HepG2 (cell line): ENCODE measurements around the gene SKIL. TPM values are rescaled to one million over a fixed set of nuclear protein-coding genes. Genes with fewer than 3 reads are reported as not detected.

Source experiments
- CBFB ChIP-seq: sonication (generic); formaldehyde crosslinking; IDR thresholded peaks from 2 replicates; pipeline ENCODE4 v1.4.0; 2020; ENCODE audit warnings: missing genetic modification reagents
- CCAR2 ChIP-seq: fragments of 200-400 bp; formaldehyde crosslinking; optimal IDR thresholded peaks from 2 replicates; pipeline ENCODE3; 2018; ENCODE audit warnings: low read depth, mild to moderate bottlenecking, low read length, moderate library complexity
- ISX ChIP-seq: sonication (generic); formaldehyde crosslinking; conservative IDR thresholded peaks from 2 replicates; pipeline ENCODE4 v1.5.0; 2020; ENCODE audit warnings: missing genetic modification reagents
- MXI1 ChIP-seq: IDR thresholded peaks from 3 replicates; pipeline ENCODE4 v1.6.1; 2012; ENCODE audit warnings: low read depth, low read length, inconsistent platforms, borderline replicate concordance
- SP5 ChIP-seq: IDR thresholded peaks from 2 replicates; pipeline ENCODE4 v1.6.1; 2016; ENCODE audit warnings: low read depth, borderline replicate concordance
- TEAD2 ChIP-seq: sonication (generic); formaldehyde crosslinking; IDR thresholded peaks from 2 replicates; pipeline ENCODE4 v1.9.0; 2021; ENCODE audit warnings: missing genetic modification reagents
- ZNF20 ChIP-seq: sonication (generic); formaldehyde crosslinking; IDR thresholded peaks from 2 replicates; pipeline ENCODE4 v1.4.0; 2020; ENCODE audit warnings: mild to moderate bottlenecking, moderate library complexity, missing genetic modification reagents
- ZNF337 ChIP-seq: sonication (generic); formaldehyde crosslinking; IDR thresholded peaks from 2 replicates; pipeline ENCODE4 v1.5.1; 2020; ENCODE audit warnings: missing genetic modification reagents, low read depth, mild to moderate bottlenecking, borderline replicate concordance
- ZNF570 ChIP-seq: sonication (generic); formaldehyde crosslinking; IDR thresholded peaks from 2 replicates; pipeline ENCODE4 v1.4.0; 2020; ENCODE audit warnings: mild to moderate bottlenecking, missing genetic modification reagents, borderline replicate concordance
- ZNF629 ChIP-seq: sonication (generic); formaldehyde crosslinking; conservative IDR thresholded peaks from 2 replicates; pipeline ENCODE4 v1.5.0; 2020; ENCODE audit warnings: missing genetic modification reagents
- polyA plus RNA-seq, 8 experiments: library from polyadenylated mRNA; depleted of rRNA in 3 of 8; stranded (reverse) in 7 of 8; unstranded in 1 of 8; fragments of >200 nt; fragmentation: Illumina TruSeq in 4 of 8; extraction: Trizol in 4 of 8; gene quantifications; 2 replicates each; pipeline versions ENCODE4 v1.2.1 to v1.2.3, GENCODE V29; 2011 to 2016; ENCODE audit warnings: low read depth in 4 of 8, missing spikeins in 1 of 8, mixed read lengths in 1 of 8; ENCODE audit not compliant: insufficient read depth in 1 of 8
- total RNA-seq, 5 experiments: library from RNA; depleted of rRNA; stranded (reverse); fragments of >200 nt; fragmentation: Illumina TruSeq; extraction: Trizol; gene quantifications; 2 replicates each; pipeline ENCODE4 v1.2.3, GENCODE V29; 2016; ENCODE audit warnings: low read depth in 1 of 5
- TF ChIP-seq, protein P1 (sequence below): sonication (generic); formaldehyde crosslinking; IDR thresholded peaks from 2 replicates; pipeline ENCODE4 v1.4.0; 2020; ENCODE audit warnings: missing genetic modification reagents, borderline replicate concordance
- TF ChIP-seq, protein P2 (sequence below): sonication (generic); formaldehyde crosslinking; IDR thresholded peaks from 2 replicates; pipeline ENCODE4 v1.5.0; 2020; ENCODE audit warnings: missing genetic modification reagents
- TF ChIP-seq, protein P3 (sequence below): sonication (generic); formaldehyde crosslinking; IDR thresholded peaks from 2 replicates; pipeline ENCODE4 v1.8.0; 2022; ENCODE audit warnings: missing genetic modification reagents, mild to moderate bottlenecking, borderline replicate concordance
- TF ChIP-seq, protein P4 (sequence below): sonication (generic); formaldehyde crosslinking; IDR thresholded peaks from 2 replicates; pipeline ENCODE4 v1.8.0; 2022; ENCODE audit warnings: mild to moderate bottlenecking, missing genetic modification reagents; ENCODE audit not compliant: insufficient replicate concordance
- TF ChIP-seq, protein P5 (sequence below): sonication (generic); formaldehyde crosslinking; IDR thresholded peaks from 2 replicates; pipeline ENCODE4 v1.5.1; 2020; ENCODE audit warnings: mild to moderate bottlenecking, missing genetic modification reagents, moderate library complexity

Gene SKIL
- total and polyA plus RNA-seq, 2 of the 13 experiments (the other 11 are each of a cell fraction or from before 2014, with no cell fraction given): 5.2 to 20.7 TPM

DNA sequence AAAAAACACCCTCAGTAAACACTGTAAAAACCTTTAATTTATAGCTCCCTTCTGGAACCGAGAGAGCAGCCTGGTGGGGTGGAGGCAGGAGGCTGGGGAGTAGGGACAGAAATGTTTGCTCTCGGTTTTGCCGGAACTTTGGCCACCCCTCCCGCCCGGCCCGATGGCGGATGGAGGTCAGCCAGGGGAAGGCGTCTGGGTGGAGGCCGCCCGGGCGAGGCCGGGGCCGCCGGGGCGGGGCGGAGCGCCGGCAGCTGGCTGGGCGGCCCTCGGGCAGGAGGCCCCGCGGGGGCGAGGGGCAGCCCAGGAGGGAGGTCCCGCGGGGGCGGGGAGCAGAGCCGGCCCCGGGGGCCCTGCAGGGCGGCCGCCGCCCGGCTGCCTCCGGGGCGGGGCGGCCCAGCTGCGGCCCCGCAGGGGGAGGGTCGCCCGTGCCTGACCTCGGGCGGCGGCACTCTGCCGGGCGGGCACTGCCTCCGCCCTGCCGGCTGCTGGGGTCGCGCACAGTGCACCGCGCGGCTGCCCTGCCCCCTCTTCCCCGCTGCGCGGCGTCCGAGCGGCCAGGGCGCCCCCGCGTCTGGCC lies 829 bp upstream of the SKIL start (continued):
- TF ChIP-seq ZNF337 (CRISPR knock-in tag): no peak
- no peak for TF ChIP-seq ZNF570
- TF ChIP-seq, protein P1, sequence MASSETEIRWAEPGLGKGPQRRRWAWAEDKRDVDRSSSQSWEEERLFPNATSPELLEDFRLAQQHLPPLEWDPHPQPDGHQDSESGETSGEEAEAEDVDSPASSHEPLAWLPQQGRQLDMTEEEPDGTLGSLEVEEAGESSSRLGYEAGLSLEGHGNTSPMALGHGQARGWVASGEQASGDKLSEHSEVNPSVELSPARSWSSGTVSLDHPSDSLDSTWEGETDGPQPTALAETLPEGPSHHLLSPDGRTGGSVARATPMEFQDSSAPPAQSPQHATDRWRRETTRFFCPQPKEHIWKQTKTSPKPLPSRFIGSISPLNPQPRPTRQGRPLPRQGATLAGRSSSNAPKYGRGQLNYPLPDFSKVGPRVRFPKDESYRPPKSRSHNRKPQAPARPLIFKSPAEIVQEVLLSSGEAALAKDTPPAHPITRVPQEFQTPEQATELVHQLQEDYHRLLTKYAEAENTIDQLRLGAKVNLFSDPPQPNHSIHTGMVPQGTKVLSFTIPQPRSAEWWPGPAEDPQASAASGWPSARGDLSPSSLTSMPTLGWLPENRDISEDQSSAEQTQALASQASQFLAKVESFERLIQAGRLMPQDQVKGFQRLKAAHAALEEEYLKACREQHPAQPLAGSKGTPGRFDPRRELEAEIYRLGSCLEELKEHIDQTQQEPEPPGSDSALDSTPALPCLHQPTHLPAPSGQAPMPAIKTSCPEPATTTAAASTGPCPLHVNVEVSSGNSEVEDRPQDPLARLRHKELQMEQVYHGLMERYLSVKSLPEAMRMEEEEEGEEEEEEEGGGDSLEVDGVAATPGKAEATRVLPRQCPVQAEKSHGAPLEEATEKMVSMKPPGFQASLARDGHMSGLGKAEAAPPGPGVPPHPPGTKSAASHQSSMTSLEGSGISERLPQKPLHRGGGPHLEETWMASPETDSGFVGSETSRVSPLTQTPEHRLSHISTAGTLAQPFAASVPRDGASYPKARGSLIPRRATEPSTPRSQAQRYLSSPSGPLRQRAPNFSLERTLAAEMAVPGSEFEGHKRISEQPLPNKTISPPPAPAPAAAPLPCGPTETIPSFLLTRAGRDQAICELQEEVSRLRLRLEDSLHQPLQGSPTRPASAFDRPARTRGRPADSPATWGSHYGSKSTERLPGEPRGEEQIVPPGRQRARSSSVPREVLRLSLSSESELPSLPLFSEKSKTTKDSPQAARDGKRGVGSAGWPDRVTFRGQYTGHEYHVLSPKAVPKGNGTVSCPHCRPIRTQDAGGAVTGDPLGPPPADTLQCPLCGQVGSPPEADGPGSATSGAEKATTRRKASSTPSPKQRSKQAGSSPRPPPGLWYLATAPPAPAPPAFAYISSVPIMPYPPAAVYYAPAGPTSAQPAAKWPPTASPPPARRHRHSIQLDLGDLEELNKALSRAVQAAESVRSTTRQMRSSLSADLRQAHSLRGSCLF: no peak
- TF ChIP-seq, protein P2, sequence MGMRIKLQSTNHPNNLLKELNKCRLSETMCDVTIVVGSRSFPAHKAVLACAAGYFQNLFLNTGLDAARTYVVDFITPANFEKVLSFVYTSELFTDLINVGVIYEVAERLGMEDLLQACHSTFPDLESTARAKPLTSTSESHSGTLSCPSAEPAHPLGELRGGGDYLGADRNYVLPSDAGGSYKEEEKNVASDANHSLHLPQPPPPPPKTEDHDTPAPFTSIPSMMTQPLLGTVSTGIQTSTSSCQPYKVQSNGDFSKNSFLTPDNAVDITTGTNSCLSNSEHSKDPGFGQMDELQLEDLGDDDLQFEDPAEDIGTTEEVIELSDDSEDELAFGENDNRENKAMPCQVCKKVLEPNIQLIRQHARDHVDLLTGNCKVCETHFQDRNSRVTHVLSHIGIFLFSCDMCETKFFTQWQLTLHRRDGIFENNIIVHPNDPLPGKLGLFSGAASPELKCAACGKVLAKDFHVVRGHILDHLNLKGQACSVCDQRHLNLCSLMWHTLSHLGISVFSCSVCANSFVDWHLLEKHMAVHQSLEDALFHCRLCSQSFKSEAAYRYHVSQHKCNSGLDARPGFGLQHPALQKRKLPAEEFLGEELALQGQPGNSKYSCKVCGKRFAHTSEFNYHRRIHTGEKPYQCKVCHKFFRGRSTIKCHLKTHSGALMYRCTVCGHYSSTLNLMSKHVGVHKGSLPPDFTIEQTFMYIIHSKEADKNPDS (CRISPR knock-in tag): no peak
- no peak for TF ChIP-seq TEAD2 (CRISPR knock-in tag)
- TF ChIP-seq ZNF629: no peak
- TF ChIP-seq, protein P3, sequence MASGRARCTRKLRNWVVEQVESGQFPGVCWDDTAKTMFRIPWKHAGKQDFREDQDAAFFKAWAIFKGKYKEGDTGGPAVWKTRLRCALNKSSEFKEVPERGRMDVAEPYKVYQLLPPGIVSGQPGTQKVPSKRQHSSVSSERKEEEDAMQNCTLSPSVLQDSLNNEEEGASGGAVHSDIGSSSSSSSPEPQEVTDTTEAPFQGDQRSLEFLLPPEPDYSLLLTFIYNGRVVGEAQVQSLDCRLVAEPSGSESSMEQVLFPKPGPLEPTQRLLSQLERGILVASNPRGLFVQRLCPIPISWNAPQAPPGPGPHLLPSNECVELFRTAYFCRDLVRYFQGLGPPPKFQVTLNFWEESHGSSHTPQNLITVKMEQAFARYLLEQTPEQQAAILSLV (CRISPR knock-in tag): no peak
- peak; percentile 74 for TF ChIP-seq SP5 (CRISPR knock-in tag)
- no peak for TF ChIP-seq ZNF20 (CRISPR knock-in tag)
- no peak for TF ChIP-seq ISX (CRISPR knock-in tag)
- TF ChIP-seq MXI1: no peak; the same call in 2 of the 3 replicates
- 0 out of 2 replicates have a peak, but pooled peaks have one; percentile 10 for TF ChIP-seq CBFB (CRISPR knock-in tag)
- TF ChIP-seq, protein P4, sequence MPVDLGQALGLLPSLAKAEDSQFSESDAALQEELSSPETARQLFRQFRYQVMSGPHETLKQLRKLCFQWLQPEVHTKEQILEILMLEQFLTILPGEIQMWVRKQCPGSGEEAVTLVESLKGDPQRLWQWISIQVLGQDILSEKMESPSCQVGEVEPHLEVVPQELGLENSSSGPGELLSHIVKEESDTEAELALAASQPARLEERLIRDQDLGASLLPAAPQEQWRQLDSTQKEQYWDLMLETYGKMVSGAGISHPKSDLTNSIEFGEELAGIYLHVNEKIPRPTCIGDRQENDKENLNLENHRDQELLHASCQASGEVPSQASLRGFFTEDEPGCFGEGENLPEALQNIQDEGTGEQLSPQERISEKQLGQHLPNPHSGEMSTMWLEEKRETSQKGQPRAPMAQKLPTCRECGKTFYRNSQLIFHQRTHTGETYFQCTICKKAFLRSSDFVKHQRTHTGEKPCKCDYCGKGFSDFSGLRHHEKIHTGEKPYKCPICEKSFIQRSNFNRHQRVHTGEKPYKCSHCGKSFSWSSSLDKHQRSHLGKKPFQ: no peak
- TF ChIP-seq, protein P5, sequence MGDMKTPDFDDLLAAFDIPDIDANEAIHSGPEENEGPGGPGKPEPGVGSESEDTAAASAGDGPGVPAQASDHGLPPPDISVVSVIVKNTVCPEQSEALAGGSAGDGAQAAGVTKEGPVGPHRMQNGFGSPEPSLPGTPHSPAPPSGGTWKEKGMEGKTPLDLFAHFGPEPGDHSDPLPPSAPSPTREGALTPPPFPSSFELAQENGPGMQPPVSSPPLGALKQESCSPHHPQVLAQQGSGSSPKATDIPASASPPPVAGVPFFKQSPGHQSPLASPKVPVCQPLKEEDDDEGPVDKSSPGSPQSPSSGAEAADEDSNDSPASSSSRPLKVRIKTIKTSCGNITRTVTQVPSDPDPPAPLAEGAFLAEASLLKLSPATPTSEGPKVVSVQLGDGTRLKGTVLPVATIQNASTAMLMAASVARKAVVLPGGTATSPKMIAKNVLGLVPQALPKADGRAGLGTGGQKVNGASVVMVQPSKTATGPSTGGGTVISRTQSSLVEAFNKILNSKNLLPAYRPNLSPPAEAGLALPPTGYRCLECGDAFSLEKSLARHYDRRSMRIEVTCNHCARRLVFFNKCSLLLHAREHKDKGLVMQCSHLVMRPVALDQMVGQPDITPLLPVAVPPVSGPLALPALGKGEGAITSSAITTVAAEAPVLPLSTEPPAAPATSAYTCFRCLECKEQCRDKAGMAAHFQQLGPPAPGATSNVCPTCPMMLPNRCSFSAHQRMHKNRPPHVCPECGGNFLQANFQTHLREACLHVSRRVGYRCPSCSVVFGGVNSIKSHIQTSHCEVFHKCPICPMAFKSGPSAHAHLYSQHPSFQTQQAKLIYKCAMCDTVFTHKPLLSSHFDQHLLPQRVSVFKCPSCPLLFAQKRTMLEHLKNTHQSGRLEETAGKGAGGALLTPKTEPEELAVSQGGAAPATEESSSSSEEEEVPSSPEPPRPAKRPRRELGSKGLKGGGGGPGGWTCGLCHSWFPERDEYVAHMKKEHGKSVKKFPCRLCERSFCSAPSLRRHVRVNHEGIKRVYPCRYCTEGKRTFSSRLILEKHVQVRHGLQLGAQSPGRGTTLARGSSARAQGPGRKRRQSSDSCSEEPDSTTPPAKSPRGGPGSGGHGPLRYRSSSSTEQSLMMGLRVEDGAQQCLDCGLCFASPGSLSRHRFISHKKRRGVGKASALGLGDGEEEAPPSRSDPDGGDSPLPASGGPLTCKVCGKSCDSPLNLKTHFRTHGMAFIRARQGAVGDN (CRISPR knock-in tag): peak; percentile 59
- no peak for TF ChIP-seq CCAR2
